Stimulated activated CD4-positive, alpha-beta T cell treated with anti-CD3 and anti-CD28 coated beads, Interleukin-12 subunit alpha, Interleukin-12 subunit beta, amount 100 ng/mL, for 24 hours (primary cell): ENCODE measurements around the gene WDR37.

Experiments used
- DNase-seq, 2 experiments: peaks; one replicate each; pipeline ENCODE4 v3.0.0-alpha.2; 2020; ENCODE audit warnings: low read depth in 2 of 2

Gene WDR37

GRCh38 chr10:1127629-1128028, 71.4 kb downstream of the WDR37 start:
- DNase-seq = no peak

GRCh38 chr10:1128115-1128514, 71.9 kb downstream of the WDR37 start:
- no peak for DNase-seq

- no peak for DNase-seq
Measured at GRCh38 chr10:1128649-1129048, 72.5 kb downstream of the WDR37 start.

GRCh38 chr10:1130226-1130625, 74.0 kb downstream of the WDR37 start:
- no peak for DNase-seq

- DNase-seq = no peak
Measured at GRCh38 chr10:1130995-1131790, 75.0 kb downstream of the WDR37 start.

DNA sequence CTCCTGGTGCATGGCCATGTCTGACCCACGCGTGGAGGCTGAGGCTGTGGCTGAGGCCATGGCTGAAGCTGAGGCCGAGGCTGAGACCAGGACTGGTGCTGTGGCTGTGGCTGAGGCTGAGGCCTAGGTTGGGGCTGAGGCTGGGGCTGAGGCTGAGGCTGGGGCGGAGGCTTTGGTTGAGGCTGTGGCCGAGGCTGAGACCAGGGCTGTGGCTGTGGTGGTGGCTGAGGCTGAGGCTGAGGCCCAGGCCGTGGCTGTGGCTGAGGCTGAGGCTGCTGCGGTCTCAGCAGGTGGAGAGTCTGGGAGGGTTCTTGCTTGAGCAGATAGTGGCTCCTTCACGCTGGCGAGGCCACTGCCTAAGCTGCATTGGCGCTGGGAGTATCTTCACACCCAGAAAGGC, 76.4 kb downstream of the WDR37 start:
- DNase-seq = no peak

DNA sequence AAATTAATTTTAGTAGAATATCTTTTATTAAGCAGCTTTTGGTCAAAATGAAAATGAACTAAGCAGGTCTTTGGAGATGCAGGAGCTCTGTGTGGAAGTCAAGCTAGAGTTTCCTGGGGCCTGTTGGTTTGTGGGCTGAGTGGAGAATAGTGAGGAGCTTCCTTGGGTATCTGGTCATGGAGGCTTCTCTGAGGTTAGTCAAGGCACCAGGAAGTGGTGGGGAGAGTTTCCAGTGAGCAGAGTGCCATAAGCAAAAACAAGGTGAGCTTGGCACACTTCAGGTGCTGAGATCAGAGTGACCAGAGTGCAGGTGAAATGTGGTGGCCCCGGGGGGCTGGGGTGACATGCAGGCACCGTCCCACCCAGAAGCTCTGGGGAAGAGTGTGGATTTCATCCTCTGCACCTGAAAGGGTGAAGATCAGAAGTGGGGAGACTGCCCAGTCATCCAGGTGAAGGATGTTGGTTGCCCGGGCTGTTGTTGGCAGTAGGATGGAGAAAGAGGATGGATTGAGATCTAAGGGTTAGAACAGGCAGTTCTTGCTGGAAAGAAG, 77.4 kb downstream of the WDR37 start:
- DNase-seq = no peak

DNA sequence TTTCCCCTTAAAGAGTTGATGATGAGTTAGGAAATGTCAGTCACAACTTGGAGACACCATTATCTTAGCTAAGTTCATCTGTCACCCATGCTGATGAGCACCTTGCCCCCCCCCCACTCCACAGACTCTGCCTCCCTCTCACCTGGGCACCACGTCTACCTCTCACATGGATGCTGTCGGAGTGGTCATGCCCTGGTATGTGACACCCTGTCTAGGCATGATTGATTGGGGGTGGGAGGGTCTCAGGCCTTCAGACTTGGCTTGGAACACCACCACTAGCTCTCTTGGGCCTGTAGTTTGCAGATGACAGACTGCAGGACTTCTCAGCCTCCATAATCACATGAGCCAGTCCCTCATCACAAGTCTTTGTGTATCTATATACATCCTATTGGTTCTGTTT, 78.0 kb downstream of the WDR37 start:
- no peak for DNase-seq

GRCh38 chr10:1136268-1136667, 80.1 kb downstream of the WDR37 start:
- DNase-seq = no peak

DNA sequence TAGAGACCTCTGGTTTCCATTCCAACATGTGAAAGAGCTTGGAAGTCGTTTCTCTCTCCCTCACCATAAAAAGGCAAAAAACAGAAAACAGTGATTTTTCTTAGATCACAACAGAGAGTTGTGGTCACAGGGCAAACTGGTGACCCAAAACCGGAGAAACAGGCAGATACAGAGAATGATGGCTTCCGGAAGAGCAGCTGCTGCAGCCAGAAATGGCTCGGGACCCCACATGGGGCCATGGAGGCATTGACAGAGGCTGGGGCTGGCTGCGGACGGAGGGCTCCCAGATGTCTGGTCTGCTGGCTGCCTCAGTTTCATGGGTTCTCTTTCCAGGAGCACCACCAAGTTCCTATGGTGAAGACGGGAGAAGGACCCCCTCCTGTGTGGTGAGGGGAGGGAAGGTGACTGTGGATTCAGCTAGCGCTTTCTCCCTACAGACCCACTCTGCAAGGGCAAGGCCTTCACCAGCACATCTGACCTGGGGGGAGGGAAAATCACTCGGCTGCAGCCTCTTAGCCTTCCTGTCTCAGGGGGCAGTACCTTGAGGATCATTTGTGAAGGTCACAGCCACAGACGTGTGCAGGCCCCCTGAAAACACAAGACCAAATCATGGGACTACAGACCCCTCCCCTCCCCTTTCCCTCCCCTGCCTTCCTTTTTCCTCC, 81.4 kb downstream of the WDR37 start:
- DNase-seq = no peak

DNA sequence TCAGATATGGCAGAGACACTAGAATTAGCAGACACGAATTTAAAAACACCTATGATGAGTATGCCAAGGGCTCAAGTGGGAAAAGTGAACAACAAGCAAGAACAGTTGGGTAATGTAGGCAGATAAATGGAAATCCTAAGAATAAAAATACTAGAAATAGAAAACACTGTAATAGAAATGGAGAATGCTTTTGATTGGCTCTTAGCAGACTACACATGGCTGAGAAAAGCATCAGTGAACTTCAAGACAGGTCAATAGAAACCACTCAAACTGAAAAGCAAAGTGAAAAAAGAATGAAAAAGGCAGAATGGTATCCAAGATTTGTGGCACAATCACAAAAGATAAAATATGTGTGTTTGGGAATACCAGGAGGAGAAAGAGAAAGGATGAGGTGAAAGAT, 82.3 kb downstream of the WDR37 start:
- no peak for DNase-seq

- no peak for DNase-seq
Measured at GRCh38 chr10:1141261-1141660, 85.1 kb downstream of the WDR37 start.

DNA sequence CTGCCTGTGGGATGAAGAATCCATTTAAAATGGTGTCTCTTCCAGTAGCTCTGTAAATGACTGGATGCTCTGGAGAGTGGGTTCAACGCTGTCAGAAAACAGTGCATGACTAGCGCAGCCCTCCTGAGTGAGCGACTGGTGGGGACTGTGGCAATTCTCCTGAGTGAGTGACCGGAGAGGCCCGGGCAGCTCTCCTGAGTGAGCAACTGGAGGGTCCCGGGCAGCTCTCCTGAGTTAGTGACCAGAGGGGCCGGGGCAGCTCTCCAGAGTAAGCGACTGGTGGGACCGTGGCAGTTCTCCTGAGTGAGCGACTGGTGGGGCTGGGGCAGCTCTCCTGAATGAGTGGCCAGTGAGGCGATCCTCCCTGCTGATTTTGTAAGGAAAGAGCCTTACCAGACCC, 85.5 kb downstream of the WDR37 start:
- DNase-seq = no peak

GRCh38 chr10:1142596-1142995, 86.4 kb downstream of the WDR37 start:
- DNase-seq = no peak

GRCh38 chr10:1147810-1148209, 91.6 kb downstream of the WDR37 start:
- DNase-seq = no peak

DNA sequence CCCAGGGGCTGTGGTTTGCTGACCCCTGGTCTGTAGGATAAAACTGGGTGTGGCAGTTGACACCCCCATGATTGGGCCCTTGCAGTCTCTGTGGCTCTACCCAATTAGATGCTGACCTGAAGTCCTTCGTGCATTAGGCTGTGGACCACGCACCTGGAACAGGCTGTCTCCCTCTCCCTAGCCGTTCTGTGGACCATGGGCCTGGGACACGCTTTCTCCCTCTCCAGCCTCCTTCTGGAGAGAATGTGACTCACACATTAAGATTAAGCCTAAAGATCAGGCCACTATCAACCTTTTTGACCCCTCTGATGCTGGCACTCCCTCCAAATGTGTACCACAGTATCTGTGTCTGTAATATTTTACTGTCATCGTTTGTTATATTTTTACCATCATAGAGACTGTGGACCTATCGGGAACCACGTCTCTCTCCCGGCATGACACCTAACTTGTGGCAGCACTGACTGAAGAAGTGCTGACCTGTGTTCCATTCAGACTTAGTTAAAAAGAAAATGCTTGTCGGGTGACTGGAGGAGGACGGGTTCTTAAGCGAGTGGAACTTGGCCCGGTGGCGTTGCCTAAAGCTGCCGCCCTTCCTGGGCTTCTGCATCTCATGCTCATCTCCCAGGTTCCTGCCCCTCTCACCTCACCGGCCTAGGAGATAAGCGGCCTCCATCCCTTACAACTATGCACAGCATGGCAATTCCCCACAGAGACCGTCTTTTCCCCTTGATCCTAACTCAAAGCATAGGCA, 92.8 kb downstream of the WDR37 start:
- DNase-seq = no peak

GRCh38 chr10:1149793-1150637, 93.8 kb downstream of the WDR37 start:
- DNase-seq = no peak

DNA sequence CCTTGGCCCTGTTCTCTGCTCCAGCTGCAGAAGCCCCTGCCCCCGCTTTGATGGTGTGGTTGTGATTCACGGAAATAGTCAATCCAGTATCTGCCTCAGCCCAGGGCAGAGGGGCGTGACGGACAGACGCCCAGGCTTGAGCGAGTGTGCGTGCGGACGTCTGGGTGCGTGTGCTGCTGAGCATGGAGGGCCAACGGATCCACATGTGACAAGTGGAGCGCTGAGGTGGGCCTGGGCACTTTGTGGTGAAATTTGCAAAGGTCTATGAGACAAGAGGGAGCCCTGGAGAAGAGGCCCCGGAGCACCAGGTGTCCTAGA, 94.4 kb downstream of the WDR37 start:
- no peak for DNase-seq

GRCh38 chr10:1151076-1152033, 95.2 kb downstream of the WDR37 start:
- no peak for DNase-seq

GRCh38 chr10:1152386-1153250, 96.4 kb downstream of the WDR37 start:
- no peak for DNase-seq
